PC-9 (cell line): ENCODE results near the gene CD274. TPM values are rescaled to one million over a fixed set of nuclear protein-coding genes. Genes with fewer than 3 reads are reported as not detected.

Experiments
- Bru-seq: library from RNA; stranded (reverse); fragments of 400-500 nt; gene quantifications from one replicate; lab custom pipeline; 2021; lab: Mats Ljungman, UMichigan
- BruChase-seq, 2 experiments: library from RNA; stranded (reverse); fragments of 400-500 nt; gene quantifications; one replicate each; lab custom pipeline; 2021; lab: Mats Ljungman, UMichigan
- BruUV-seq: library from RNA; stranded (reverse); fragments of 400-500 nt; replicated peaks from 2 replicates; lab custom pipeline; 2021; lab: Mats Ljungman, UMichigan
- CTCF ChIA-PET: fragments of 300-600 bp; sonication (Branson Sonifier 250); formaldehyde crosslinking; loops from one replicate; lab custom pipeline; 2022; ENCODE audit warnings: antibody characterized with exemption; lab: Charles Lee
- POLR2A ChIA-PET: fragments of 300-600 bp; sonication (Branson Sonifier 250); formaldehyde crosslinking; loops from one replicate; lab custom pipeline; 2022; ENCODE audit warnings: antibody characterized with exemption; ENCODE audit not compliant: unreplicated experiment; lab: Charles Lee
- DNase-seq, 2 experiments: peaks; one replicate each; pipeline versions ENCODE4 v3.0.0 to v3.0.0-alpha.2; 2015 to 2022; ENCODE audit warnings: mixed read lengths in 1 of 2
- H2AFZ ChIP-seq: fragments of 200-600 bp; sonication (generic); 2 replicates; pipeline ENCODE4 v1.8.1; 2017; ENCODE audit warnings: antibody characterized with exemption
- H3F3A ChIP-seq: fragments of 200-600 bp; sonication (generic); 2 replicates; pipeline ENCODE4 v1.8.1; 2017; ENCODE audit warnings: antibody characterized with exemption, mild to moderate bottlenecking, low read depth; ENCODE audit not compliant: insufficient read depth
- H3K27ac ChIP-seq: fragments of 200-600 bp; sonication (generic); 2 replicates; pipeline ENCODE4 v1.6.1; 2016; ENCODE audit warnings: mixed run types
- H3K27me3 ChIP-seq: fragments of 200-600 bp; sonication (generic); 2 replicates; pipeline ENCODE4 v1.6.1; 2016; ENCODE audit warnings: low read depth, mixed run types; ENCODE audit not compliant: insufficient read depth
- H3K36me3 ChIP-seq: fragments of 200-600 bp; sonication (generic); 2 replicates; pipeline ENCODE4 v1.6.1; 2016; ENCODE audit warnings: low read depth, mixed run types
- H3K4me1 ChIP-seq: fragments of 200-600 bp; sonication (generic); replicated peaks from 2 replicates; pipeline ENCODE4 v1.6.1; 2016; ENCODE audit warnings: mixed run types; ENCODE audit not compliant: insufficient read depth
- H3K4me2 ChIP-seq: fragments of 200-600 bp; sonication (generic); 2 replicates; pipeline ENCODE4 v1.6.1; 2017; ENCODE audit warnings: mixed run types
- H3K4me3 ChIP-seq: fragments of 200-600 bp; sonication (generic); 2 replicates; pipeline ENCODE4 v1.6.1; 2016; ENCODE audit warnings: mixed run types
- H3K79me2 ChIP-seq: fragments of 200-600 bp; sonication (generic); 2 replicates; pipeline ENCODE4 v1.6.1; 2017; ENCODE audit warnings: low read depth, mixed run types
- H3K9me2 ChIP-seq: fragments of 200-600 bp; sonication (generic); 2 replicates; pipeline ENCODE4 v1.8.1; 2017; ENCODE audit warnings: mild to moderate bottlenecking; ENCODE audit not compliant: insufficient read depth
- H3K9me3 ChIP-seq: fragments of 200-600 bp; sonication (generic); 2 replicates; pipeline ENCODE4 v1.8.1; 2016; ENCODE audit warnings: low read depth; ENCODE audit not compliant: insufficient read depth
- H4K20me1 ChIP-seq: fragments of 200-600 bp; sonication (generic); 2 replicates; pipeline ENCODE4 v1.8.1; 2017; ENCODE audit not compliant: insufficient read depth
- EZH2 ChIP-seq: fragments of 200-600 bp; sonication (generic); IDR thresholded peaks from 2 replicates; pipeline ENCODE4 v1.8.0; 2017; ENCODE audit warnings: antibody characterized with exemption, low read depth
- intact Hi-C: fragments of 100-400 bp; cut with micrococcal nuclease; formaldehyde crosslinking; loops from one replicate; pipeline ENCODE4 v1.10.0; 2022; ENCODE audit not compliant: unreplicated experiment
- long read RNA-seq: library from polyadenylated mRNA; stranded (forward); transcript quantifications from one replicate; pipeline ENCODE4 v2.0.0, GENCODE V29; 2022
- total RNA-seq: library from RNA; stranded (reverse); gene quantifications from 2 replicates; pipeline ENCODE4 v1.2.3, GENCODE V29; 2021
- TF ChIP-seq, protein P1 (sequence below): fragments of 200-600 bp; sonication (generic); conservative IDR thresholded peaks from 2 replicates; pipeline ENCODE4 v1.6.1; 2017; ENCODE audit warnings: mixed run types, antibody characterized with exemption, mild to moderate bottlenecking, moderate library complexity

The CD274 gene
- total RNA-seq = 2.3 and 4.4 TPM in 2 replicates
- Bru-seq, nascent RNA = percentile 78 among the genes with signal in this experiment
- BruChase-seq, experiment 1, labeled RNA remaining after a 2-hour chase = percentile 71 among the genes with signal in this experiment
- BruChase-seq, experiment 2, labeled RNA remaining after a 6-hour chase = percentile 72 among the genes with signal in this experiment
- long read RNA-seq, partial matches to known transcripts = 2 of 2 reads
- long read RNA-seq, other reads (novel, unspliced or antisense) = 0 of 2 reads

DNA sequence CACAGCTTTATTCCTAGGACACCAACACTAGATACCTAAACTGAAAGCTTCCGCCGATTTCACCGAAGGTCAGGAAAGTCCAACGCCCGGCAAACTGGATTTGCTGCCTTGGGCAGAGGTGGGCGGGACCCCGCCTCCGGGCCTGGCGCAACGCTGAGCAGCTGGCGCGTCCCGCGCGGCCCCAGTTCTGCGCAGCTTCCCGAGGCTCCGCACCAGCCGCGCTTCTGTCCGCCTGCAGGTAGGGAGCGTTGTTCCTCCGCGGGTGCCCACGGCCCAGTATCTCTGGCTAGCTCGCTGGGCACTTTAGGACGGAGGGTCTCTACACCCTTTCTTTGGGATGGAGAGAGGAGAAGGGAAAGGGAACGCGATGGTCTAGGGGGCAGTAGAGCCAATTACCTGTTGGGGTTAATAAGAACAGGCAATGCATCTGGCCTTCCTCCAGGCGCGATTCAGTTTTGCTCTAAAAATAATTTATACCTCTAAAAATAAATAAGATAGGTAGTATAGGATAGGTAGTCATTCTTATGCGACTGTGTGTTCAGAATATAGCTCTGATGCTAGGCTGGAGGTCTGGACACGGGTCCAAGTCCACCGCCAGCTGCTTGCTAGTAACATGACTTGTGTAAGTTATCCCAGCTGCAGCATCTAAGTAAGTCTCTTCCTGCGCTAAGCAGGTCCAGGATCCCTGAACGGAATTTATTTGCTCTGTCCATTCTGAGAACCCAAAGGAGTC is at the start of gene CD274:
Gene CD274 (plus strand): TSS at position 184 of the 733 bp plus-strand sequence. CDS start 5,572 bp downstream, outside the sequence.
- Histone ChIP-seq H3K36me3 (no peaks in the 10 kb centered on the region), H3K4me1 (peaks cover 84% of the 10 kb centered on the region), H3K9me2 (no peaks in the 10 kb centered on the region), H4K20me1 (no peaks in the 10 kb centered on the region), H2AFZ (peak within 1 kb of the TSS; percentile 77), H3K79me2 (peaks cover 33% of the 10 kb centered on the region), H3F3A (peaks cover 38% of the 10 kb centered on the region), H3K27me3 (no peaks in the 10 kb centered on the region), H3K4me3 (peak within 1 kb of the TSS; percentile 63), H3K27ac (peak within 1 kb of the TSS; percentile 90), H3K9me3 (no peaks in the 10 kb centered on the region), H3K4me2 (peak within 1 kb of the TSS; percentile 86)
- BruUV-seq = no TSS peak
- ChIA-PET CTCF (interaction anchor here (0.6 to 1.5 kb wide), 2 partner anchors 14 to 137 kb away, joined by 3 to 8 read pairs; no protein-coding TSS in a partner anchor), POLR2A (interaction anchor here (0.6 kb wide), 1 partner anchor 701 kb away, joined by 3 read pairs; no protein-coding TSS in a partner anchor)
- intact Hi-C loops = loop anchor here (2.0 to 5.0 kb wide), 2 partner anchors 140 to 267 kb away; no protein-coding TSS in a partner anchor
- TF ChIP-seq, protein P1, sequence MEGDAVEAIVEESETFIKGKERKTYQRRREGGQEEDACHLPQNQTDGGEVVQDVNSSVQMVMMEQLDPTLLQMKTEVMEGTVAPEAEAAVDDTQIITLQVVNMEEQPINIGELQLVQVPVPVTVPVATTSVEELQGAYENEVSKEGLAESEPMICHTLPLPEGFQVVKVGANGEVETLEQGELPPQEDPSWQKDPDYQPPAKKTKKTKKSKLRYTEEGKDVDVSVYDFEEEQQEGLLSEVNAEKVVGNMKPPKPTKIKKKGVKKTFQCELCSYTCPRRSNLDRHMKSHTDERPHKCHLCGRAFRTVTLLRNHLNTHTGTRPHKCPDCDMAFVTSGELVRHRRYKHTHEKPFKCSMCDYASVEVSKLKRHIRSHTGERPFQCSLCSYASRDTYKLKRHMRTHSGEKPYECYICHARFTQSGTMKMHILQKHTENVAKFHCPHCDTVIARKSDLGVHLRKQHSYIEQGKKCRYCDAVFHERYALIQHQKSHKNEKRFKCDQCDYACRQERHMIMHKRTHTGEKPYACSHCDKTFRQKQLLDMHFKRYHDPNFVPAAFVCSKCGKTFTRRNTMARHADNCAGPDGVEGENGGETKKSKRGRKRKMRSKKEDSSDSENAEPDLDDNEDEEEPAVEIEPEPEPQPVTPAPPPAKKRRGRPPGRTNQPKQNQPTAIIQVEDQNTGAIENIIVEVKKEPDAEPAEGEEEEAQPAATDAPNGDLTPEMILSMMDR = peak; percentile 51
- no peak for TF ChIP-seq EZH2
- DNase-seq = peak; percentile 85 to 91

DNA sequence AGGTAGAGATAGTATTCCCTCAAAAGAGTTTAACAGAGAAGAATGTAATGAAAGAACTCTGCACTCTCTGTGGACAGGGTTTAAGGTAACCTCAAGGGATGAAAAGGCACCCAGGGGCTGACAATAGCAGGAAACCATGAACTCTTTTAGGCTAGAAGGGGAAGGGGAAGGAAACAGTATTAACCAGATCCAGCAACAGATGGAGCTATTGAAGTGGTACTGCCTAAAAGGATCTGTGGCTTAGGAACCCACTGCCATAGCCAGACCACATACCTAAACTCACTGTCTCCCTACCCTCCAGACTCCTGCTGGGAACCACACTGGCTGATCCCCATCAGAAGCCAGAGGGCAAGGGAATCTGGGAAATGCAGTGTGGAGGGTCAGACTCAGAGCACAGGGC is 48.1 kb upstream of the CD274 start:
- no TSS peak for BruUV-seq
- no peaks in the 10 kb centered on the region for H3K4me1 ChIP-seq
- POLR2A ChIA-PET = no interaction called here

DNA sequence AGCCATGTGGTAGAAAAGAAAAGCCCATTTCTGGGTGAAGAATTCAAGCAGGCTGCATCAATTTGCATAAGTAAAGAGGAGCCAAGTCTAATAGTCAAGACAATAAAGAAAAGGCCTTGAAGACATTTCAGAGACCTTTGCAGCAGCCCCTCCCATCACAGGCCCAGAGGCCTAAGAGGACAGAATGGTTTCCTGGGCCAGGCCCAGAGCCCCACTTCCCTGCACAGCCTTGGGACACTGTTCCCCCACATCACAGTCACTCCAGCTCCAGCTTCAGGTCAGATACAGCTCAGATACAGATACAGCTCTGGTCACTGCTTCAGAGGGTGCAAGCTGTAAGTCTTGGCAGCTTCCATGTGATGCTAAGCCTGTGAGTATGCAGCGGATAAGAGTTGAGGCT is 41.7 kb upstream of the CD274 start:
- Histone ChIP-seq H3K4me3 (no peak overlapping the region), H3F3A (no peaks in the 10 kb centered on the region), H3K27ac (no peak overlapping the region), H4K20me1 (no peaks in the 10 kb centered on the region), H3K79me2 (no peaks in the 10 kb centered on the region), H3K9me3 (peaks cover 3% of the 10 kb centered on the region; the same call in 1 of the 2 replicates), H3K4me1 (no peaks in the 10 kb centered on the region), H3K36me3 (no peaks in the 10 kb centered on the region), H3K4me2 (no peak overlapping the region), H2AFZ (no peak overlapping the region), H3K27me3 (no peaks in the 10 kb centered on the region), H3K9me2 (no peaks in the 10 kb centered on the region)
- ChIA-PET POLR2A (no interaction called here), CTCF (no interaction called here)
- TF ChIP-seq, protein P1 = no peak
- no peak for TF ChIP-seq EZH2
- no peak for DNase-seq
- no TSS peak for BruUV-seq
- intact Hi-C loops = no loop called here

More for the DNA sequence above, 48.1 kb upstream of the CD274 start:
- Histone ChIP-seq H4K20me1 (no peaks in the 10 kb centered on the region), H3K79me2 (no peaks in the 10 kb centered on the region), H3F3A (no peaks in the 10 kb centered on the region), H3K9me2 (no peaks in the 10 kb centered on the region), H3K9me3 (no peaks in the 10 kb centered on the region), H2AFZ (no peak overlapping the region), H3K4me2 (no peak overlapping the region), H3K27me3 (no peaks in the 10 kb centered on the region), H3K4me3 (no peak overlapping the region), H3K27ac (no peak overlapping the region), H3K36me3 (no peaks in the 10 kb centered on the region)
- CTCF ChIA-PET = no interaction called here
- DNase-seq = no peak
- no peak for TF ChIP-seq EZH2
- TF ChIP-seq, protein P1 = no peak
- intact Hi-C loops = no loop called here
